Cardiac muscle cell (in vitro differentiated cells and primary cell): ENCODE measurements around the gene ANKRD31. TPM values are rescaled to one million over a fixed set of nuclear protein-coding genes. Genes with fewer than 3 reads are reported as not detected.
"Not testable (repeated sequence)": the region's sequence is repeated elsewhere in the genome, so short reads cannot be mapped to it uniquely, and the experiment has no call there.

Source experiments
- DNase-seq, 2 donors: peaks; one replicate each; pipeline versions ENCODE4 v3.0.0 to v3.0.0-alpha.2; 2010 to 2017; ENCODE audit warnings: low read depth in 1 of 2, low spot score in 1 of 2
- H3K27ac ChIP-seq: fragments of 200-600 bp; sonication (generic); 2 replicates; pipeline ENCODE4 v1.5.1; 2016
- H3K27me3 ChIP-seq: fragments of 200-600 bp; sonication (generic); 2 replicates; pipeline ENCODE4 v1.6.0; 2016; ENCODE audit warnings: control low read depth
- H3K36me3 ChIP-seq: fragments of 200-600 bp; sonication (generic); 2 replicates; pipeline ENCODE4 v1.5.1; 2016; ENCODE audit warnings: control low read depth
- H3K4me1 ChIP-seq: fragments of 200-600 bp; sonication (generic); 2 replicates; pipeline ENCODE4 v1.8.1; 2017; ENCODE audit warnings: low read depth, mild to moderate bottlenecking, mixed run types
- H3K4me3 ChIP-seq: fragments of 200-600 bp; sonication (generic); 2 replicates; pipeline ENCODE4 v1.5.1; 2016; ENCODE audit warnings: mild to moderate bottlenecking
- H3K9me3 ChIP-seq: fragments of 200-600 bp; sonication (generic); 2 replicates; pipeline ENCODE4 v1.5.1; 2017; ENCODE audit warnings: low read depth, mild to moderate bottlenecking, control low read depth
- polyA plus RNA-seq: library from polyadenylated mRNA; unstranded; fragments of >200 nt; fragmentation: Nextera tagmentation; extraction: Ambion mirVana; gene quantifications from 2 replicates; pipeline ENCODE4 v1.2.1, GENCODE V29; 2016
- total RNA-seq: library from RNA; depleted of rRNA; stranded (reverse); fragments of >200 nt; gene quantifications from 2 replicates; pipeline ENCODE4 v1.2.3, GENCODE V29; 2016
- TF ChIP-seq, protein P1 (sequence below): IDR thresholded peaks from 2 replicates; pipeline ENCODE4 v1.5.1; 2012; ENCODE audit warnings: low read depth, mild to moderate bottlenecking, low read length

The ANKRD31 gene
- total and polyA plus RNA-seq, 2 experiments from 2014 or later, result 0.15 to 0.21 TPM

- H3K27me3 ChIP-seq, result no peaks in the 10 kb centered on the region
- no peaks in the 10 kb centered on the region for H3K9me3 ChIP-seq
- H3K27ac ChIP-seq, result no peak overlapping the region
- TF ChIP-seq, protein P1, sequence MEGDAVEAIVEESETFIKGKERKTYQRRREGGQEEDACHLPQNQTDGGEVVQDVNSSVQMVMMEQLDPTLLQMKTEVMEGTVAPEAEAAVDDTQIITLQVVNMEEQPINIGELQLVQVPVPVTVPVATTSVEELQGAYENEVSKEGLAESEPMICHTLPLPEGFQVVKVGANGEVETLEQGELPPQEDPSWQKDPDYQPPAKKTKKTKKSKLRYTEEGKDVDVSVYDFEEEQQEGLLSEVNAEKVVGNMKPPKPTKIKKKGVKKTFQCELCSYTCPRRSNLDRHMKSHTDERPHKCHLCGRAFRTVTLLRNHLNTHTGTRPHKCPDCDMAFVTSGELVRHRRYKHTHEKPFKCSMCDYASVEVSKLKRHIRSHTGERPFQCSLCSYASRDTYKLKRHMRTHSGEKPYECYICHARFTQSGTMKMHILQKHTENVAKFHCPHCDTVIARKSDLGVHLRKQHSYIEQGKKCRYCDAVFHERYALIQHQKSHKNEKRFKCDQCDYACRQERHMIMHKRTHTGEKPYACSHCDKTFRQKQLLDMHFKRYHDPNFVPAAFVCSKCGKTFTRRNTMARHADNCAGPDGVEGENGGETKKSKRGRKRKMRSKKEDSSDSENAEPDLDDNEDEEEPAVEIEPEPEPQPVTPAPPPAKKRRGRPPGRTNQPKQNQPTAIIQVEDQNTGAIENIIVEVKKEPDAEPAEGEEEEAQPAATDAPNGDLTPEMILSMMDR, result no peak
- DNase-seq, result no peak
- H3K4me1 ChIP-seq, result no peaks in the 10 kb centered on the region
- H3K36me3 ChIP-seq, result no peaks in the 10 kb centered on the region
- no peak overlapping the region for H3K4me3 ChIP-seq
Measured at GRCh38 chr5:75130818-75131349, 105.8 kb downstream of the ANKRD31 start.

DNA sequence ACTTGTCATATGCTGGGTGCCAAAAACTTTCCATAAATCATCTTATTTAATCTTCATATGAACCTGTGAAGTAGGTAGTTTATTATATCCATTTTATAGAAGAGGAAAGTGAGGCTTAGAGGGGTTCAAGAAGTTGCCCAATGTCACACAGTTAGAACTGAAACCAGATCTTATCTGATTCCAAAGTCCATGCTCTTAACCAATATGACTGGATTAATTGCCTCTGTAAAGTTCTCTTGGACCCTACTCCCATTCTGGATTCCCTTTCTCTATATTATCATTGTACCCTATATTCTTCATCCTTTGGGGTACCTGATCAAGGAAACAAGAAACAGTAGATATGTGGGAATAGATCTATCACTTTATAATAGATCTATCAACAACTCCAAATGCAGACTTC is 119.8 kb downstream of the ANKRD31 start:
- TF ChIP-seq, protein P1, result no peak
- Histone ChIP-seq H3K9me3 (no peaks in the 10 kb centered on the region), H3K27ac (no peak overlapping the region), H3K36me3 (no peaks in the 10 kb centered on the region), H3K4me1 (no peaks in the 10 kb centered on the region), H3K27me3 (no peaks in the 10 kb centered on the region), H3K4me3 (no peak overlapping the region)
- DNase-seq, result no peak

DNA sequence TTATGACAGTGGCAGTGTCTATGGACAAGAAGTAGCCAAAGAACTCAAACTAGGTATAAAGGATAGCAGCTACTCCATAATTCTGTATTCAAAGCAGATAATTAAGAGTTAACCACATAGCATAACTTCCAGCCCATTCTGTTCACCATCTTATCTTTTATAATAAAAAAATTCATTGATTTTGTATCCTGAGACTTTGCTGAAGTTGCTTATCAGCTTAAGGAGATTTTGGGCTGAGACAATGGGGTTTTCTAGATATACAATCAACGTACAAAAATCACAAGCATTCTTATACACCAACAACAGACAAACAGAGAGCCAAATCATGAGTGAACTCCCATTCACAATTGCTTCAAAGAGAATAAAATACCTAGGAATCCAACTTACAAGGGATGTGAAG is 122.4 kb downstream of the ANKRD31 start:
- H3K27ac ChIP-seq, H3K4me1 ChIP-seq, H3K4me3 ChIP-seq, DNase-seq, H3K9me3 ChIP-seq, H3K36me3 ChIP-seq, H3K27me3 ChIP-seq: not testable (repeated sequence)

DNA sequence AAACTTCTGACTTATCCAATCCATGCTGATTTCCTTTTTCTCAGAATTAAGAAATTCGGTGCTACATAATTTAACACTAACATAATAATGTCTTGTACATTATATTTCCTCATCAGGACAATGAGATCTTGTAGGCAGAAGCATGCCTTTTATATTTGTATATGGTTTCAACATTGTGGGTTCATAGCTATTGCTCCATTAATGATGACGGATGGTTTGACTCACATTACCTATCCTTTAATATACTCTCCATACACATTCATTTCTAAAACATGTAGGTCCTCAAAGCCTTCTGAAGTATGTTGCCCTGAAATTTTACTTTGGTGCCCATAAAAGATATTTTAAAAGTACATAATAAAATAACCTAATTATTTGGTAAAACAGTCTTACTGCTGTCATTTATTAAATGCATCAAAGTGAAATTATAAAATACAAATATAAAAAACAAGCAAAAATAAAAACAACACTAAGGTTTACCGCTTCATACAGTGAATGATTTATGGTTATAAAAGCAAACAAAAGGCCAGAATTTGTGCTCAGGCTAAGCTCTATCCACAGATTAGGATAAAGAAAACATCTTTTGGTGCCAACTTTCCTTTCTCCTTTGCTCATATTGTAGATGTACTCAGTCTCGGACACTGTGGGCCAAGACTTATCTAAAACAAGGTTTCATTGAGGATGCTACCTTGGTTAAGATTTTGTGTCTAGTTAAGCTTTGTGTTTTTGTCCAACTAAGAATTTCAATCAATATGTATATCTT is 123.1 kb downstream of the ANKRD31 start:
- Histone ChIP-seq H3K9me3 (no peaks in the 10 kb centered on the region), H3K4me3 (no peak overlapping the region), H3K36me3 (no peaks in the 10 kb centered on the region), H3K27me3 (no peaks in the 10 kb centered on the region), H3K27ac (no peak overlapping the region), H3K4me1 (no peaks in the 10 kb centered on the region)
- TF ChIP-seq, protein P1, result no peak
- no peak for DNase-seq

DNA sequence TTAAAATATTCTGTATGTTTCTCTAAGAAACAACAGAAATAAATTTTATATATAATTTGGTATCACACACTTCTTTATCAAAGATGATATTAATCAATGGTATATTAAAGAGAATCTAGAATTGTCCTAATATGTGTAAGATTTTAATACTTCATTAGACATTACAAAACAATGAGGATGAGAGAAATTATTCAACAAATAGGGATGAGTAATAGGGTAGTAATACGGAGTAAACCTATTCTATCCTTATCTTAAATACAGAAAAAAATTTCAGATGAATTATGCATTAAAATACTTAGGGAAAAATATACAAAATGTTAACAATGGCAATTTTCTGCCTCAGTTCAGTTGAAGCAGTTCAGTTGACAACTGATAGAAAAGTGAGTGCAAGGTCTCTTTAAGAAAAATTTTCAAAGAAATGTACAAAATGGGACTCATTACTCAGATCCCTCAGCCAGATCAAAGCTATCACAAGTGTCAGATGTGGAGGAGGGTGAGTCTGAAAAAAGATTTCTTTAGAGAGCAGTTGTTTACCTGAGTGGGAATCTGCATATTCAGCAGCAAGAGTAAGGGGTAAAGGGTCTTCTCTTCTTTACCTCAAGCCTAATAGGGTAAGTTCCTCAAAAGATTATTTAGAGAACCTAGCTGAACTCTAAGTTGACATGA is 127.6 kb downstream of the ANKRD31 start:
- H3K27me3 ChIP-seq, result no peaks in the 10 kb centered on the region
- no peaks in the 10 kb centered on the region for H3K9me3 ChIP-seq
- TF ChIP-seq, protein P1, result no peak
- H3K4me1 ChIP-seq, result no peaks in the 10 kb centered on the region
- DNase-seq, result no peak
- H3K36me3 ChIP-seq, result no peaks in the 10 kb centered on the region
- no peak overlapping the region for H3K27ac ChIP-seq
- H3K4me3 ChIP-seq, result no peak overlapping the region

DNA sequence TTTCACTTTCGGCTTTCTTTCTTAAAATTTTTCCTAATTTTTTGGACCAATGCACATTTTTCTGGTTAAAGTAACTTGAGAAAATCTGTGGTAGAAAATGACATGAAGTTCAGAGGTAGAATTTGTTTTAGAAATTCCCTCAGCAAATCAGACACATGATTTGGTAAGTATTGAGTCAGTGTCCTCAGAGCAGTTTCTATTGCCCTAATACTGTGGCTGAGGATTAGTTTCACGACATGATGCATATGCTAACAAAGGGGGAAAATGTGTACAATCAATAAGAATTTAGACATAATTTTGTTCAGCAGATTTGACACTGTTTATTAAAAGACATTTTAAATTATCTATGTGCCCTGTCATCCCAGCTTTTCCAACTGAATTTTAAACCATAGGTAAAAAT is 128.2 kb downstream of the ANKRD31 start:
- Histone ChIP-seq H3K9me3 (no peaks in the 10 kb centered on the region), H3K27me3 (no peaks in the 10 kb centered on the region), H3K4me1 (no peaks in the 10 kb centered on the region), H3K27ac (no peak overlapping the region), H3K4me3 (no peak overlapping the region), H3K36me3 (no peaks in the 10 kb centered on the region)
- TF ChIP-seq, protein P1, result no peak
- DNase-seq, result no peak

GRCh38 chr5:75095956-75096355 is 140.7 kb downstream of the ANKRD31 start:
- not testable (repeated sequence) for H3K4me1 ChIP-seq, H3K27ac ChIP-seq

More at GRCh38 chr5:75095956-75096355, 140.7 kb downstream of the ANKRD31 start:
- DNase-seq, H3K4me3 ChIP-seq, H3K27me3 ChIP-seq, H3K9me3 ChIP-seq, H3K36me3 ChIP-seq: not testable (repeated sequence)
